Neural cell (in vitro differentiated cells): ENCODE data around the gene SPSB3.

Source experiments
- SMC3 ChIP-seq: fragments of 450-650 bp; conservative IDR thresholded peaks from 2 replicates; pipeline ENCODE4 v1.6.1; 2014; ENCODE audit warnings: antibody characterized with exemption, mild to moderate bottlenecking, moderate library complexity; ENCODE audit not compliant: poor library complexity
- TF ChIP-seq, protein P1 (sequence below): fragments of 450-650 bp; IDR thresholded peaks from 2 replicates; pipeline ENCODE4 v1.5.1; 2014; ENCODE audit warnings: antibody characterized with exemption, mild to moderate bottlenecking, moderate library complexity; ENCODE audit not compliant: poor library complexity, severe bottlenecking

DNA sequence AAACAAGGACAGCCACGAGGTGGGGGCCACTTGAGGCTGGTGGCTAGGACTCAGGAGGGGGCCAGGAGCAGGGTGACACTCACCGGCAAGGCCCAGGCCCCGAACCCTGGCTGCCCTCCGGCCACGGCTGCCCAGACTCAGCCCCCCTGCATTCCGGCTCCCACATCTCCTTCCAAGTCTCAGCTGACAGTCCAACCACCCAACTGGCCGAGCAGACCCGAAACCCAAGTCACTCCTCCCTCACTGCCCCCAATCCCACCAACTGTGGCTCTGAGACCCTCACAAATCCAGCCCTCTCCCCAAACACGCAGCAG lies 34.9 kb upstream of the SPSB3 start:
- TF ChIP-seq, protein P1, sequence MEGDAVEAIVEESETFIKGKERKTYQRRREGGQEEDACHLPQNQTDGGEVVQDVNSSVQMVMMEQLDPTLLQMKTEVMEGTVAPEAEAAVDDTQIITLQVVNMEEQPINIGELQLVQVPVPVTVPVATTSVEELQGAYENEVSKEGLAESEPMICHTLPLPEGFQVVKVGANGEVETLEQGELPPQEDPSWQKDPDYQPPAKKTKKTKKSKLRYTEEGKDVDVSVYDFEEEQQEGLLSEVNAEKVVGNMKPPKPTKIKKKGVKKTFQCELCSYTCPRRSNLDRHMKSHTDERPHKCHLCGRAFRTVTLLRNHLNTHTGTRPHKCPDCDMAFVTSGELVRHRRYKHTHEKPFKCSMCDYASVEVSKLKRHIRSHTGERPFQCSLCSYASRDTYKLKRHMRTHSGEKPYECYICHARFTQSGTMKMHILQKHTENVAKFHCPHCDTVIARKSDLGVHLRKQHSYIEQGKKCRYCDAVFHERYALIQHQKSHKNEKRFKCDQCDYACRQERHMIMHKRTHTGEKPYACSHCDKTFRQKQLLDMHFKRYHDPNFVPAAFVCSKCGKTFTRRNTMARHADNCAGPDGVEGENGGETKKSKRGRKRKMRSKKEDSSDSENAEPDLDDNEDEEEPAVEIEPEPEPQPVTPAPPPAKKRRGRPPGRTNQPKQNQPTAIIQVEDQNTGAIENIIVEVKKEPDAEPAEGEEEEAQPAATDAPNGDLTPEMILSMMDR = no peak
- TF ChIP-seq SMC3 = no peak
